GM23338 (cell line): ENCODE data around the gene ADORA2A.

Experiments used
- CREB1 ChIP-seq: fragments of 250-450 bp; sonication (Bioruptor Pico); IDR thresholded peaks from 2 replicates; pipeline ENCODE4 v1.5.0; 2020; ENCODE audit warnings: low read depth, mild to moderate bottlenecking, moderate library complexity
- CTCF ChIP-seq, 2 experiments: fragments of 200-600 bp in 1 of 2; sonication (generic) in 1 of 2; conservative IDR thresholded peaks; 2 replicates each; pipeline versions ENCODE4 v1.5.1 to v1.6.1; 2016 to 2017; ENCODE audit warnings: antibody characterized with exemption in 2 of 2, low read depth in 2 of 2, mild to moderate bottlenecking in 2 of 2, moderate library complexity in 1 of 2
- EZH2 ChIP-seq: fragments of 200-600 bp; sonication (generic); IDR thresholded peaks from one replicate; pipeline ENCODE4 v1.8.0; 2017; ENCODE audit warnings: antibody characterized with exemption, mild to moderate bottlenecking, low read depth; ENCODE audit not compliant: unreplicated experiment
- EZH2phosphoT487 ChIP-seq: fragments of 200-600 bp; sonication (generic); IDR thresholded peaks from one replicate; pipeline ENCODE4 v1.8.1; 2018; ENCODE audit warnings: antibody characterized with exemption; ENCODE audit not compliant: unreplicated experiment
- JUNB ChIP-seq: IDR thresholded peaks from one replicate; pipeline ENCODE4 v1.6.1; 2016; ENCODE audit warnings: antibody characterized with exemption; ENCODE audit not compliant: unreplicated experiment
- NANOG ChIP-seq: IDR thresholded peaks from 2 replicates; pipeline ENCODE4 v1.6.1; 2016; ENCODE audit warnings: antibody characterized with exemption, borderline replicate concordance
- POLR2AphosphoS5 ChIP-seq: IDR thresholded peaks from 2 replicates; pipeline ENCODE4 v1.6.1; 2016; ENCODE audit warnings: antibody characterized with exemption, low read depth
- REST ChIP-seq: IDR thresholded peaks from one replicate; pipeline ENCODE4 v1.6.1; 2018; ENCODE audit warnings: antibody characterized with exemption; ENCODE audit not compliant: unreplicated experiment
- STAT1 ChIP-seq: IDR thresholded peaks from one replicate; pipeline ENCODE4 v1.6.1; 2016; ENCODE audit warnings: antibody characterized with exemption; ENCODE audit not compliant: unreplicated experiment
- ZNF331 ChIP-seq: fragments of 250-450 bp; sonication (Bioruptor Pico); IDR thresholded peaks from 2 replicates; pipeline ENCODE4 v1.5.0; 2020; ENCODE audit warnings: low read depth, mild to moderate bottlenecking, moderate library complexity

GRCh38 chr22:24379536-24379935, 47.9 kb upstream of the ADORA2A start:
- TF ChIP-seq CTCF (conservative IDR thresholded peaks at IDR 0.05; ENCODE audit: low read depth in 2 of 2) (no peak), POLR2AphosphoS5 (no peak), EZH2 (no peak), REST (no peak), ZNF331 (no peak), CREB1 (no peak), EZH2phosphoT487 (no peak), JUNB (no peak), STAT1 (no peak), NANOG (no peak)
